Left lung (tissue), 10 donors: ENCODE results near the gene AUTS2. TPM values are rescaled to one million over a fixed set of nuclear protein-coding genes. Genes with fewer than 3 reads are reported as not detected.

Experiments
- ATAC-seq: fragments of 200-7000 bp; cut with Tn5 transposase; one replicate; pipeline ENCODE4 v1.9.1; 2020; ENCODE audit warnings: moderate library complexity
- DNase-seq, 4 donors: peaks; one replicate each; pipeline ENCODE4 v3.0.0-alpha.2; 2013 to 2020
- H3K27ac ChIP-seq, 2 donors: fragments of 200-600 bp; sonication (generic) in 1 of 2; one replicate each; pipeline versions ENCODE4 v1.5.0 to v1.8.0; 2020 to 2021
- H3K27me3 ChIP-seq, 2 donors: fragments of 200-600 bp; sonication (generic) in 1 of 2; one replicate each; pipeline versions ENCODE4 v1.5.0 to v1.8.0; 2020 to 2021
- H3K36me3 ChIP-seq, 2 donors: fragments of 200-600 bp; sonication (generic) in 1 of 2; one replicate each; pipeline versions ENCODE4 v1.5.0 to v1.8.0; 2020 to 2021
- H3K4me1 ChIP-seq, 2 donors: fragments of 200-600 bp; one replicate each; pipeline ENCODE4 v1.8.0; 2021
- H3K4me3 ChIP-seq, 2 donors: fragments of 200-600 bp; sonication (generic) in 1 of 2; one replicate each; pipeline versions ENCODE4 v1.5.0 to v1.8.0; 2020 to 2021; ENCODE audit warnings: mild to moderate bottlenecking in 1 of 2
- H3K9me3 ChIP-seq, 2 donors: fragments of 200-600 bp; sonication (generic) in 1 of 2; one replicate each; pipeline versions ENCODE4 v1.5.0 to v1.8.0; 2020 to 2021
- intact Hi-C, 2 donors: fragments of 100-400 bp; cut with DNase I; formaldehyde crosslinking; loops; one replicate each; pipeline versions ENCODE4 v1.11.2 to v1.14.2; 2022
- polyA plus RNA-seq, 6 donors: library from polyadenylated mRNA; unstranded; fragments of 120-200 nt; gene quantifications; one replicate each; pipeline ENCODE4 v1.2.1, GENCODE V29; 2013; ENCODE audit not compliant: insufficient read length in 6 of 6
- total RNA-seq, 2 donors: library from RNA; stranded (reverse); fragmentation: NEBNext Ultra II Directional; extraction: Animal tissue kit (Norgen Biotek cat#: 25700); gene quantifications; one replicate each; pipeline ENCODE4 v1.2.1, GENCODE V29; 2021
- TF ChIP-seq, protein P1 (sequence below), 2 donors: fragments of 200-600 bp; sonication (generic) in 1 of 2; IDR thresholded peaks; one replicate each; pipeline versions ENCODE4 v1.5.0 to v1.8.0; 2021; ENCODE audit warnings: antibody characterized with exemption in 2 of 2
- donor health status: DM: no; HTN: yes; CAD: no.
- donor health status: DM: no; HTN: no; CAD: no.

The AUTS2 gene
- total and polyA plus RNA-seq, 8 donors, result 40.4 to 119 (median 103) TPM

DNA sequence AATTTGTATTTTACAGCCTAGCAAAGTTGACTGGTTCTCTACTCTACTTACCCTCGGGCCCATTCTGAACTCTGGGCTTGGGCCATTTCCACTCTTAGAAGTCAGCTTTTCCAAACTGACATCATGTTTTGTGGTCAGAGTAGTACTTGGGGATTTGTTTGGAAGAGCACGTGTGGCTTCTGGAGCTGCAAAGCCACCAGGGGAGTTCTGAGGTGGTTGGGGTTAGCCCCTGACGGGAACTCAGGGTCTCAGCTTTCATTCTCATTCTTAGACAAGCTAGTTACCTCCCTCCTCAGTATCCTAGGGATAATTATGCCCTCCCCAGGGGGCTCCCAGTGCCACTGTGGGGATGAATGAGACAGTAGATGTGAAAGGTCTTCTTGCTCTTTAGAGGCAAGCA, 886.0 kb downstream of the AUTS2 start:
- H3K36me3 ChIP-seq, result no peaks in the 10 kb centered on the region
- no peak overlapping the region for H3K27ac ChIP-seq
- H3K4me1 ChIP-seq, result no peaks in the 10 kb centered on the region
- intact Hi-C loops, result no loop called here
- no peaks in the 10 kb centered on the region for H3K27me3 ChIP-seq
- ATAC-seq (no peak), DNase-seq (no peak)
- H3K4me3 ChIP-seq, result no peak overlapping the region
- no peaks in the 10 kb centered on the region for H3K9me3 ChIP-seq
- TF ChIP-seq, protein P1, sequence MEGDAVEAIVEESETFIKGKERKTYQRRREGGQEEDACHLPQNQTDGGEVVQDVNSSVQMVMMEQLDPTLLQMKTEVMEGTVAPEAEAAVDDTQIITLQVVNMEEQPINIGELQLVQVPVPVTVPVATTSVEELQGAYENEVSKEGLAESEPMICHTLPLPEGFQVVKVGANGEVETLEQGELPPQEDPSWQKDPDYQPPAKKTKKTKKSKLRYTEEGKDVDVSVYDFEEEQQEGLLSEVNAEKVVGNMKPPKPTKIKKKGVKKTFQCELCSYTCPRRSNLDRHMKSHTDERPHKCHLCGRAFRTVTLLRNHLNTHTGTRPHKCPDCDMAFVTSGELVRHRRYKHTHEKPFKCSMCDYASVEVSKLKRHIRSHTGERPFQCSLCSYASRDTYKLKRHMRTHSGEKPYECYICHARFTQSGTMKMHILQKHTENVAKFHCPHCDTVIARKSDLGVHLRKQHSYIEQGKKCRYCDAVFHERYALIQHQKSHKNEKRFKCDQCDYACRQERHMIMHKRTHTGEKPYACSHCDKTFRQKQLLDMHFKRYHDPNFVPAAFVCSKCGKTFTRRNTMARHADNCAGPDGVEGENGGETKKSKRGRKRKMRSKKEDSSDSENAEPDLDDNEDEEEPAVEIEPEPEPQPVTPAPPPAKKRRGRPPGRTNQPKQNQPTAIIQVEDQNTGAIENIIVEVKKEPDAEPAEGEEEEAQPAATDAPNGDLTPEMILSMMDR (IDR thresholded peaks at IDR 0.05), result no peak

DNA sequence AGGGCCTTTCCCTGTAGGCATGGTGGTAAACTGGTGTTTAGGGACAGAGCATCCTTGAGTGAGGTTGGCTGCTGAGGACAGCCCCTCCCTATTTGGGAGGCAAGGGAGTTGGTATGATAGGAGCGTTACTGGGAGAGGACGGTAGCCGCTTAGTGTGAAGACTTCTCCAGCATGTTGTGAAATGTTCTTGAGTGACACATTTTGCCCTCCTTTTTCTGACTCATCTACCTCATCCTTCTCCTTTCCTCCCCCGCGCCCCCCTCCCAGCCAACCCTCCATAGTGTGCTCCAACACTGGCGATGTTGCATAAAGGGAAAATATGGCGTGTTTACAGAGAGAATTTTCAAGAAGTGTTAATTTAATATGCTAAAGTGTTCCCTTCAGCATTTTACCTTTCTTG, 888.7 kb downstream of the AUTS2 start:
- intact Hi-C loops, result no loop called here
- Histone ChIP-seq H3K36me3 (no peaks in the 10 kb centered on the region), H3K4me3 (no peak overlapping the region), H3K4me1 (no peaks in the 10 kb centered on the region), H3K9me3 (no peaks in the 10 kb centered on the region), H3K27ac (no peak overlapping the region), H3K27me3 (no peaks in the 10 kb centered on the region)
- ATAC-seq, result no peak
- no peak for DNase-seq
- TF ChIP-seq, protein P1 (IDR thresholded peaks at IDR 0.05), result no peak

- intact Hi-C loops, result no loop called here
- Histone ChIP-seq H3K27ac (no peak overlapping the region), H3K4me3 (no peak overlapping the region), H3K36me3 (no peaks in the 10 kb centered on the region), H3K9me3 (no peaks in the 10 kb centered on the region), H3K4me1 (no peaks in the 10 kb centered on the region), H3K27me3 (no peaks in the 10 kb centered on the region)
- no peak for DNase-seq
- ATAC-seq, result no peak
- TF ChIP-seq, protein P1 (IDR thresholded peaks at IDR 0.05), result no peak
Measured at GRCh38 chr7:70487428-70487827, 889.2 kb downstream of the AUTS2 start.

- Histone ChIP-seq H3K9me3 (no peaks in the 10 kb centered on the region), H3K36me3 (no peaks in the 10 kb centered on the region), H3K4me1 (no peaks in the 10 kb centered on the region), H3K27me3 (no peaks in the 10 kb centered on the region), H3K4me3 (no peak overlapping the region), H3K27ac (no peak overlapping the region)
- no peak for ATAC-seq
- intact Hi-C loops, result no loop called here
- TF ChIP-seq, protein P1 (IDR thresholded peaks at IDR 0.05), result no peak
- DNase-seq, result peak in 1 of 4 donors; percentile 63
Measured at GRCh38 chr7:70487886-70488285, 889.6 kb downstream of the AUTS2 start.

- no peaks in the 10 kb centered on the region for H3K4me1 ChIP-seq
- H3K27me3 ChIP-seq, result no peaks in the 10 kb centered on the region
- DNase-seq (no peak), ATAC-seq (no peak)
- TF ChIP-seq, protein P1 (IDR thresholded peaks at IDR 0.05), result no peak
- H3K4me3 ChIP-seq, result no peak overlapping the region
- no peaks in the 10 kb centered on the region for H3K36me3 ChIP-seq
- no peak overlapping the region for H3K27ac ChIP-seq
- intact Hi-C loops, result no loop called here
- no peaks in the 10 kb centered on the region for H3K9me3 ChIP-seq
Measured at GRCh38 chr7:70489813-70490212, 891.5 kb downstream of the AUTS2 start.
